ENCODE results near the gene RIT1. TPM values are rescaled to one million over a fixed set of nuclear protein-coding genes. Genes with fewer than 3 reads are reported as not detected.

RIT1 gene
- total and polyA plus RNA-seq, 2 of the 13 experiments (the other 11 are each of a cell fraction or from before 2014, with no cell fraction given) = 12.2 to 32.2 TPM

DNA sequence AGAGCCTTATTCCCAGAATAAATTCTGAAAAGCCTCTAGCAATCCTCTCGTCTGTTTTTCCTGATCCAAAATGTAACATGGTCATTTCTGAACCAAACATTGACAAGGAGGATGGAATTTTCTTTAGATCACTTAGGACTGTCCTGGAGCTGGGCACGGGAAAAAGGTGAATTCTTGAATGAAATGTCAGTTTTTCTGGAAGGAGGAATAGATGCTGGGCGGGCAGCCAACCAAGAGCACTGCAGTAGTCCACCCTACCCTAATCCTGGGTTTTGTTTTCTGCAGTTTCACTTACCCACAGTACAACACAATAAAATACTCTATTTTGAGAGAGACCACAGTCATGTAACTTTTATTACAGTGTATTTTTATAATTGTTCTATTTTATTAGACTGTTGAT, 20.9 kb downstream of the RIT1 start:
- POLR2A ChIA-PET = no interaction called here

More for the DNA sequence above, 20.9 kb downstream of the RIT1 start:
- peaks cover 38% of the 10 kb centered on the region for H3K4me1 ChIP-seq (ENCODE audit: insufficient read depth, low read length)
- no peak overlapping the region for H3K4me2 ChIP-seq (ENCODE audit: low read depth, low read length)
- H3K79me2 ChIP-seq (ENCODE audit: insufficient read depth, low read length) = no peaks in the 10 kb centered on the region
- intact Hi-C loops (cut with micrococcal nuclease; ENCODE audit: unreplicated experiment) = loop anchor here (10.0 kb wide), 1 partner anchor 1525 kb away; no protein-coding TSS in a partner anchor
- no peak overlapping the region for H3K9ac ChIP-seq (ENCODE audit: insufficient read depth, low read depth, low read length)
- BruUV-seq (replicated peaks) = no TSS peak
- in situ Hi-C loops (cut with HindIII; ENCODE audit: extremely low pct_ligation_motif_present, low pct_unique_long_range_greater_than_20kb) = no loop called here
- WGBS (ENCODE audit: low lambda C conversion rate) = 29% methylated on average over 3 of the region's 3 CpGs
- no peak overlapping the region for H3K4me3 ChIP-seq (replicated peaks in 1 of 3; ENCODE audit: insufficient read depth in 1 of 3, low read depth in 2 of 3, low read length in 3 of 3)
- TF ChIP-seq KAT8 (CRISPR knock-in tag; IDR thresholded peaks at IDR 0.05) = no peak
- TF ChIP-seq ZNF674 (CRISPR knock-in tag; IDR thresholded peaks at IDR 0.05; ENCODE audit: low read depth) = no peak
- no peak for TF ChIP-seq HDAC1 (CRISPR knock-in tag; IDR thresholded peaks at IDR 0.05)
- no peak for TF ChIP-seq ZNF431 (CRISPR knock-in tag; IDR thresholded peaks at IDR 0.05; ENCODE audit: borderline replicate concordance, low read depth)
- TF ChIP-seq MXD4 (CRISPR knock-in tag; IDR thresholded peaks at IDR 0.05) = no peak
- TF ChIP-seq NCOR1 (IDR thresholded peaks at IDR 0.05; ENCODE audit: borderline replicate concordance, low read length) = no peak
- TF ChIP-seq, protein P1, sequence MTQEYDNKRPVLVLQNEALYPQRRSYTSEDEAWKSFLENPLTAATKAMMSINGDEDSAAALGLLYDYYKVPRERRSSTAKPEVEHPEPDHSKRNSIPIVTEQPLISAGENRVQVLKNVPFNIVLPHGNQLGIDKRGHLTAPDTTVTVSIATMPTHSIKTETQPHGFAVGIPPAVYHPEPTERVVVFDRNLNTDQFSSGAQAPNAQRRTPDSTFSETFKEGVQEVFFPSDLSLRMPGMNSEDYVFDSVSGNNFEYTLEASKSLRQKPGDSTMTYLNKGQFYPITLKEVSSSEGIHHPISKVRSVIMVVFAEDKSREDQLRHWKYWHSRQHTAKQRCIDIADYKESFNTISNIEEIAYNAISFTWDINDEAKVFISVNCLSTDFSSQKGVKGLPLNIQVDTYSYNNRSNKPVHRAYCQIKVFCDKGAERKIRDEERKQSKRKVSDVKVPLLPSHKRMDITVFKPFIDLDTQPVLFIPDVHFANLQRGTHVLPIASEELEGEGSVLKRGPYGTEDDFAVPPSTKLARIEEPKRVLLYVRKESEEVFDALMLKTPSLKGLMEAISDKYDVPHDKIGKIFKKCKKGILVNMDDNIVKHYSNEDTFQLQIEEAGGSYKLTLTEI (CRISPR knock-in tag; conservative IDR thresholded peaks at IDR 0.05) = no peak
- no peak for TF ChIP-seq ZNF7 (CRISPR knock-in tag; IDR thresholded peaks at IDR 0.05)
- no peak for TF ChIP-seq ZNF430 (CRISPR knock-in tag; IDR thresholded peaks at IDR 0.05)
- no peak for TF ChIP-seq ZNF382 (CRISPR knock-in tag; IDR thresholded peaks at IDR 0.05; ENCODE audit: borderline replicate concordance)
- no peak for TF ChIP-seq ERF (CRISPR knock-in tag; IDR thresholded peaks at IDR 0.05)
- TF ChIP-seq ZNF572 (CRISPR knock-in tag; IDR thresholded peaks at IDR 0.05) = no peak
- no peak for TF ChIP-seq FOXM1 (CRISPR knock-in tag; IDR thresholded peaks at IDR 0.05)
- TF ChIP-seq ZNF782 (CRISPR knock-in tag; IDR thresholded peaks at IDR 0.05; ENCODE audit: borderline replicate concordance) = no peak
- no peak for TF ChIP-seq ZNF367 (CRISPR knock-in tag; IDR thresholded peaks at IDR 0.05; ENCODE audit: borderline replicate concordance)
- TF ChIP-seq, protein P2, sequence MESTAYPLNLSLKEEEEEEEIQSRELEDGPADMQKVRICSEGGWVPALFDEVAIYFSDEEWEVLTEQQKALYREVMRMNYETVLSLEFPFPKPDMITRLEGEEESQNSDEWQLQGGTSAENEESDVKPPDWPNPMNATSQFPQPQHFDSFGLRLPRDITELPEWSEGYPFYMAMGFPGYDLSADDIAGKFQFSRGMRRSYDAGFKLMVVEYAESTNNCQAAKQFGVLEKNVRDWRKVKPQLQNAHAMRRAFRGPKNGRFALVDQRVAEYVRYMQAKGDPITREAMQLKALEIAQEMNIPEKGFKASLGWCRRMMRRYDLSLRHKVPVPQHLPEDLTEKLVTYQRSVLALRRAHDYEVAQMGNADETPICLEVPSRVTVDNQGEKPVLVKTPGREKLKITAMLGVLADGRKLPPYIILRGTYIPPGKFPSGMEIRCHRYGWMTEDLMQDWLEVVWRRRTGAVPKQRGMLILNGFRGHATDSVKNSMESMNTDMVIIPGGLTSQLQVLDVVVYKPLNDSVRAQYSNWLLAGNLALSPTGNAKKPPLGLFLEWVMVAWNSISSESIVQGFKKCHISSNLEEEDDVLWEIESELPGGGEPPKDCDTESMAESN (CRISPR knock-in tag; conservative IDR thresholded peaks at IDR 0.05) = no peak
- TF ChIP-seq, protein P3, sequence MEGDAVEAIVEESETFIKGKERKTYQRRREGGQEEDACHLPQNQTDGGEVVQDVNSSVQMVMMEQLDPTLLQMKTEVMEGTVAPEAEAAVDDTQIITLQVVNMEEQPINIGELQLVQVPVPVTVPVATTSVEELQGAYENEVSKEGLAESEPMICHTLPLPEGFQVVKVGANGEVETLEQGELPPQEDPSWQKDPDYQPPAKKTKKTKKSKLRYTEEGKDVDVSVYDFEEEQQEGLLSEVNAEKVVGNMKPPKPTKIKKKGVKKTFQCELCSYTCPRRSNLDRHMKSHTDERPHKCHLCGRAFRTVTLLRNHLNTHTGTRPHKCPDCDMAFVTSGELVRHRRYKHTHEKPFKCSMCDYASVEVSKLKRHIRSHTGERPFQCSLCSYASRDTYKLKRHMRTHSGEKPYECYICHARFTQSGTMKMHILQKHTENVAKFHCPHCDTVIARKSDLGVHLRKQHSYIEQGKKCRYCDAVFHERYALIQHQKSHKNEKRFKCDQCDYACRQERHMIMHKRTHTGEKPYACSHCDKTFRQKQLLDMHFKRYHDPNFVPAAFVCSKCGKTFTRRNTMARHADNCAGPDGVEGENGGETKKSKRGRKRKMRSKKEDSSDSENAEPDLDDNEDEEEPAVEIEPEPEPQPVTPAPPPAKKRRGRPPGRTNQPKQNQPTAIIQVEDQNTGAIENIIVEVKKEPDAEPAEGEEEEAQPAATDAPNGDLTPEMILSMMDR (CRISPR knock-in tag; IDR thresholded peaks at IDR 0.05) = no peak
- H3K36me3 ChIP-seq (replicated peaks in 1 of 2; ENCODE audit: control insufficient read depth in 1 of 2, insufficient read depth in 2 of 2, low read length in 2 of 2) = no peaks in the 10 kb centered on the region
- H3K27me3 ChIP-seq (ENCODE audit: control insufficient read depth in 1 of 2, insufficient read depth in 2 of 2, low read length in 2 of 2) = peaks cover 0 to 6% of the 10 kb centered on the region in 2 experiments; a peak in 1 of 5 replicates
- DNase-seq (ENCODE audit: low spot score) (no peak), ATAC-seq (no peak), FAIRE-seq (no peak)
- H2AFZ ChIP-seq (ENCODE audit: low read length) = no peak overlapping the region
- no peaks in the 10 kb centered on the region for H4K20me1 ChIP-seq (ENCODE audit: insufficient read depth, low read length)
- CTCF ChIA-PET (ENCODE audit: low intra/inter-chr PET ratio, low total read pairs) = no interaction called here
- no peaks in the 10 kb centered on the region for H3K9me3 ChIP-seq (ENCODE audit: low read length)
- H3K27ac ChIP-seq (ENCODE audit: extremely low read length, insufficient read depth, low read length) = no peak overlapping the region
